Naive thymus-derived CD4-positive, alpha-beta T cell (primary cell): ENCODE measurements around the gene OR52I1. TPM values are rescaled to one million over a fixed set of nuclear protein-coding genes. Genes with fewer than 3 reads are reported as not detected.

Experiments
- ATAC-seq: fragments of 150-1000 bp; cut with Tn5 transposase; 2 replicates; pipeline ENCODE4 v1.10.0; 2021; ENCODE audit warnings: mild to moderate bottlenecking, moderate library complexity
- CTCF ChIA-PET: fragments of 350-600 bp; sonication (Branson Sonifier 250); formaldehyde crosslinking; loops from one replicate; lab custom pipeline; 2021; ENCODE audit warnings: antibody characterized with exemption; lab: Charles Lee
- POLR2A ChIA-PET: fragments of 350-600 bp; sonication (Branson Sonifier 250); formaldehyde crosslinking; loops from one replicate; lab custom pipeline; 2021; ENCODE audit warnings: antibody characterized with exemption, inconsistent platforms; lab: Charles Lee
- DNase-seq, 9 donors: peaks; one replicate each; pipeline versions ENCODE4 v3.0.0 to v3.0.0-alpha.2; 2020 to 2022; ENCODE audit warnings: mixed read lengths in 1 of 9
- H3K27ac ChIP-seq: one replicate; pipeline ENCODE4 v1.7.0; 2013; ENCODE audit warnings: mild to moderate bottlenecking, low read depth, low read length, moderate library complexity
- H3K27me3 ChIP-seq, 2 donors: one replicate each; pipeline ENCODE4 v1.7.0; 2013; ENCODE audit warnings: low read length in 2 of 2, mild to moderate bottlenecking in 2 of 2, moderate library complexity in 2 of 2; ENCODE audit not compliant: control insufficient read depth in 2 of 2, insufficient read depth in 2 of 2
- H3K36me3 ChIP-seq, 3 experiments: 1 replicate in 2 of 3; 2 replicates in 1 of 3; pipeline ENCODE4 v1.7.0; 2013; ENCODE audit warnings: low read length in 3 of 3, mild to moderate bottlenecking in 3 of 3, moderate library complexity in 1 of 3; ENCODE audit not compliant: insufficient read depth in 3 of 3, control insufficient read depth in 2 of 3
- H3K4me1 ChIP-seq, 2 donors: one replicate each; pipeline ENCODE4 v1.7.0; 2013; ENCODE audit warnings: low read length in 2 of 2, mild to moderate bottlenecking in 2 of 2, moderate library complexity in 1 of 2; ENCODE audit not compliant: control insufficient read depth in 2 of 2, insufficient read depth in 2 of 2
- H3K4me3 ChIP-seq: 2 replicates; pipeline ENCODE4 v1.7.0; 2013; ENCODE audit warnings: mild to moderate bottlenecking, low read length
- H3K9me3 ChIP-seq, 3 experiments: 1 replicate in 2 of 3; 2 replicates in 1 of 3; pipeline ENCODE4 v1.7.0; 2013; ENCODE audit warnings: low read length in 3 of 3; ENCODE audit not compliant: control insufficient read depth in 2 of 3
- H3K27ac Mint-ChIP-seq, 9 donors: one replicate each; pipeline ENCODE4 v1.8.0; 2020 to 2022; ENCODE audit warnings: mixed read lengths in 9 of 9, mild to moderate bottlenecking in 8 of 9, moderate library complexity in 5 of 9, inconsistent platforms in 2 of 9
- H3K27me3 Mint-ChIP-seq, 5 donors: one replicate each; pipeline ENCODE4 v1.8.0; 2021 to 2022; ENCODE audit warnings: mixed read lengths in 5 of 5, mild to moderate bottlenecking in 1 of 5
- H3K36me3 Mint-ChIP-seq, 5 donors: one replicate each; pipeline ENCODE4 v1.8.0; 2020 to 2022; ENCODE audit warnings: mixed read lengths in 5 of 5, mild to moderate bottlenecking in 3 of 5, inconsistent platforms in 1 of 5
- H3K4me1 Mint-ChIP-seq, 7 donors: one replicate each; pipeline ENCODE4 v1.8.0; 2020 to 2022; ENCODE audit warnings: mixed read lengths in 7 of 7, mild to moderate bottlenecking in 3 of 7, inconsistent platforms in 1 of 7
- H3K4me3 Mint-ChIP-seq, 10 donors: one replicate each; pipeline ENCODE4 v1.8.0; 2020 to 2022; ENCODE audit warnings: mild to moderate bottlenecking in 10 of 10, mixed read lengths in 10 of 10, moderate library complexity in 6 of 10, inconsistent platforms in 2 of 10
- H3K9me3 Mint-ChIP-seq, 11 donors: one replicate each; pipeline ENCODE4 v1.8.0; 2020 to 2022; ENCODE audit warnings: mixed read lengths in 11 of 11, mild to moderate bottlenecking in 4 of 11, inconsistent platforms in 1 of 11, moderate library complexity in 1 of 11
- intact Hi-C, 2 donors: fragments of 100-400 bp; cut with micrococcal nuclease; formaldehyde crosslinking; loops; one replicate each; pipeline ENCODE4 v1.15.1; 2023
- polyA plus RNA-seq, 2 donors: library from polyadenylated mRNA; unstranded; fragments of 300-500 nt; fragmentation: Illumina TruSeq; gene quantifications; one replicate each; pipeline ENCODE4 v1.2.3, GENCODE V29; 2021
- total RNA-seq, 6 experiments: library from RNA in 5 of 6; stranded (reverse) in 5 of 6; gene quantifications; 1 replicate in 5 of 6; 2 replicates in 1 of 6; pipeline ENCODE4 v1.2.3 and lab custom pipeline; 2021 to 2026

The OR52I1 gene
- total and polyA plus RNA-seq, 7 experiments from 2014 or later: 0.07 TPM; not detected in 6

- H3K27ac Mint-ChIP-seq: no peak overlapping the region
- Histone ChIP-seq H3K27me3 (no peaks in the 10 kb centered on the region), H3K27ac (no peak overlapping the region), H3K36me3 (no peaks in the 10 kb centered on the region), H3K4me3 (no peak overlapping the region), H3K9me3 (no peaks in the 10 kb centered on the region), H3K4me1 (no peaks in the 10 kb centered on the region)
- ATAC-seq: no peak
- peaks cover 6 to 24% (median 17%) of the 10 kb centered on the region in 5 donors for H3K27me3 Mint-ChIP-seq
- intact Hi-C loops: no loop called here
- H3K36me3 Mint-ChIP-seq: peaks cover 0 to 5% (median 0%) of the 10 kb centered on the region in 5 donors
- no peaks in the 10 kb centered on the region for H3K4me1 Mint-ChIP-seq
- H3K9me3 Mint-ChIP-seq: peaks cover 0 to 21% (median 6%) of the 10 kb centered on the region in 11 donors
- ChIA-PET CTCF (no interaction called here), POLR2A (no interaction called here)
- H3K4me3 Mint-ChIP-seq: no peak overlapping the region
- no peak for DNase-seq
These were observed 33.4 kb upstream of the OR52I1 start for GRCh38 chr11:4560467-4560866.

GRCh38 chr11:4565371-4565770 lies 28.5 kb upstream of the OR52I1 start:
- CTCF ChIA-PET: no interaction called here
- no peak overlapping the region for H3K4me3 Mint-ChIP-seq
- no peak for ATAC-seq

GRCh38 chr11:4569075-4569474 lies 24.8 kb upstream of the OR52I1 start:
- H3K27ac Mint-ChIP-seq: no peak overlapping the region
- no peaks in the 10 kb centered on the region for H3K4me1 Mint-ChIP-seq
- ChIA-PET POLR2A (no interaction called here), CTCF (no interaction called here)
- H3K27me3 ChIP-seq: no peaks in the 10 kb centered on the region
- H3K27ac ChIP-seq: no peak overlapping the region
- peaks cover 0 to 6% (median 0%) of the 10 kb centered on the region in 11 donors for H3K9me3 Mint-ChIP-seq
- no peak overlapping the region for H3K4me3 ChIP-seq
- H3K4me1 ChIP-seq: no peaks in the 10 kb centered on the region
- H3K27me3 Mint-ChIP-seq: peaks cover 0 to 7% (median 3%) of the 10 kb centered on the region in 5 donors
- no peaks in the 10 kb centered on the region for H3K36me3 Mint-ChIP-seq
- DNase-seq (no peak), ATAC-seq (no peak)
- H3K36me3 ChIP-seq: no peaks in the 10 kb centered on the region
- H3K4me3 Mint-ChIP-seq: no peak overlapping the region
- intact Hi-C loops: no loop called here
- no peaks in the 10 kb centered on the region for H3K9me3 ChIP-seq

More at GRCh38 chr11:4565371-4565770, 28.5 kb upstream of the OR52I1 start:
- Histone ChIP-seq H3K27ac (no peak overlapping the region), H3K27me3 (no peaks in the 10 kb centered on the region), H3K9me3 (no peaks in the 10 kb centered on the region), H3K36me3 (no peaks in the 10 kb centered on the region), H3K4me3 (no peak overlapping the region), H3K4me1 (no peaks in the 10 kb centered on the region)
- Mint-ChIP-seq H3K4me1 (no peaks in the 10 kb centered on the region), H3K27me3 (peaks cover 6 to 16% (median 6%) of the 10 kb centered on the region in 5 donors), H3K27ac (no peak overlapping the region), H3K36me3 (peaks cover 0 to 5% (median 0%) of the 10 kb centered on the region in 5 donors), H3K9me3 (peaks cover 0 to 21% (median 6%) of the 10 kb centered on the region in 11 donors)
- DNase-seq: no peak
- intact Hi-C loops: no loop called here
- POLR2A ChIA-PET: no interaction called here

- Mint-ChIP-seq H3K9me3 (peaks cover 0 to 5% (median 0%) of the 10 kb centered on the region in 11 donors), H3K27ac (no peak overlapping the region), H3K4me1 (peaks cover 2 to 6% (median 5%) of the 10 kb centered on the region in 7 donors), H3K36me3 (peaks cover 0 to 4% (median 0%) of the 10 kb centered on the region in 5 donors), H3K4me3 (no peak overlapping the region), H3K27me3 (peaks cover 3 to 47% (median 20%) of the 10 kb centered on the region in 5 donors)
- Histone ChIP-seq H3K9me3 (no peaks in the 10 kb centered on the region), H3K4me3 (no peak overlapping the region), H3K36me3 (no peaks in the 10 kb centered on the region), H3K4me1 (no peaks in the 10 kb centered on the region), H3K27ac (no peak overlapping the region), H3K27me3 (peaks cover 0 to 2% of the 10 kb centered on the region in 2 donors)
- CTCF ChIA-PET: no interaction called here
- POLR2A ChIA-PET: no interaction called here
- DNase-seq (no peak), ATAC-seq (no peak)
- intact Hi-C loops: no loop called here
These were observed 17.0 kb upstream of the OR52I1 start for GRCh38 chr11:4576880-4577279.

GRCh38 chr11:4577761-4578160 lies 16.1 kb upstream of the OR52I1 start:
- H3K36me3 Mint-ChIP-seq: peaks cover 0 to 4% (median 0%) of the 10 kb centered on the region in 5 donors
- peaks cover 0 to 5% (median 0%) of the 10 kb centered on the region in 11 donors for H3K9me3 Mint-ChIP-seq
- H3K27me3 ChIP-seq: peaks cover 0 to 2% of the 10 kb centered on the region in 2 donors
- intact Hi-C loops: no loop called here
- no peaks in the 10 kb centered on the region for H3K36me3 ChIP-seq
- H3K4me3 ChIP-seq: no peak overlapping the region
- ChIA-PET CTCF (no interaction called here), POLR2A (no interaction called here)
- H3K27ac Mint-ChIP-seq: no peak overlapping the region
- H3K27ac ChIP-seq: no peak overlapping the region
- H3K4me1 ChIP-seq: no peaks in the 10 kb centered on the region
- H3K4me3 Mint-ChIP-seq: no peak overlapping the region
- ATAC-seq (no peak), DNase-seq (no peak)
- H3K9me3 ChIP-seq: no peaks in the 10 kb centered on the region
- H3K4me1 Mint-ChIP-seq: peaks cover 2 to 6% (median 5%) of the 10 kb centered on the region in 7 donors
- peaks cover 8 to 50% (median 22%) of the 10 kb centered on the region in 5 donors for H3K27me3 Mint-ChIP-seq

- ATAC-seq: no peak
- H3K4me3 ChIP-seq: no peak overlapping the region
- no peak overlapping the region for H3K27ac ChIP-seq
- no peak overlapping the region for H3K4me3 Mint-ChIP-seq
- intact Hi-C loops: no loop called here
- no peaks in the 10 kb centered on the region for H3K9me3 ChIP-seq
- H3K9me3 Mint-ChIP-seq: peaks cover 0 to 5% (median 0%) of the 10 kb centered on the region in 11 donors
- no peaks in the 10 kb centered on the region for H3K36me3 ChIP-seq
- peaks cover 13 to 59% (median 27%) of the 10 kb centered on the region in 5 donors for H3K27me3 Mint-ChIP-seq
- CTCF ChIA-PET: no interaction called here
- H3K4me1 Mint-ChIP-seq: peaks cover 2 to 6% (median 5%) of the 10 kb centered on the region in 7 donors
- H3K27ac Mint-ChIP-seq: no peak overlapping the region
- peaks cover 0 to 2% of the 10 kb centered on the region in 2 donors for H3K27me3 ChIP-seq
- POLR2A ChIA-PET: no interaction called here
- H3K4me1 ChIP-seq: no peaks in the 10 kb centered on the region
- DNase-seq: no peak
- H3K36me3 Mint-ChIP-seq: peaks cover 0 to 4% (median 0%) of the 10 kb centered on the region in 5 donors
These were observed 15.2 kb upstream of the OR52I1 start for GRCh38 chr11:4578624-4579023.

GRCh38 chr11:4580124-4580523 lies 13.7 kb upstream of the OR52I1 start:
- DNase-seq: no peak
- Mint-ChIP-seq H3K27me3 (peaks cover 20 to 62% (median 25%) of the 10 kb centered on the region in 5 donors), H3K36me3 (peaks cover 0 to 4% (median 0%) of the 10 kb centered on the region in 5 donors), H3K4me3 (no peak overlapping the region), H3K9me3 (peaks cover 0 to 5% (median 0%) of the 10 kb centered on the region in 11 donors), H3K27ac (no peak overlapping the region), H3K4me1 (peaks cover 2 to 6% (median 5%) of the 10 kb centered on the region in 7 donors)
- CTCF ChIA-PET: no interaction called here
- intact Hi-C loops: no loop called here
- H3K4me3 ChIP-seq: no peak overlapping the region
- peaks cover 0 to 2% of the 10 kb centered on the region in 2 donors for H3K27me3 ChIP-seq
- no peaks in the 10 kb centered on the region for H3K4me1 ChIP-seq
- no peak for ATAC-seq
- H3K36me3 ChIP-seq: no peaks in the 10 kb centered on the region
- no peak overlapping the region for H3K27ac ChIP-seq
- no peaks in the 10 kb centered on the region for H3K9me3 ChIP-seq
- POLR2A ChIA-PET: no interaction called here
